Stimulated activated naive CD4-positive, alpha-beta T cell treated with Interleukin-2 at 50 U/mL for 16 hours (primary cell): ENCODE results near the gene HK1.

Experiments used
- DNase-seq: peaks from one replicate; lab custom pipeline; 2025; lab: John Stamatoyannopoulos, UW

Gene HK1

GRCh38 chr10:69348816-69349541, 70.7 kb downstream of the HK1 start:
- no peak for DNase-seq

- DNase-seq: no peak
These were observed 71.2 kb downstream of the HK1 start for GRCh38 chr10:69349542-69349888.

- no peak for DNase-seq
These were observed 73.3 kb downstream of the HK1 start for GRCh38 chr10:69351589-69351988.

- DNase-seq: no peak
These were observed 74.4 kb downstream of the HK1 start for GRCh38 chr10:69352569-69353264.

- DNase-seq: no peak
These were observed 75.8 kb downstream of the HK1 start for GRCh38 chr10:69353977-69354635.

- no peak for DNase-seq
These were observed 77.9 kb downstream of the HK1 start for GRCh38 chr10:69356187-69356586.

- no peak for DNase-seq
These were observed 80.0 kb downstream of the HK1 start for GRCh38 chr10:69358148-69358795.

GRCh38 chr10:69359148-69359547, 80.9 kb downstream of the HK1 start:
- DNase-seq: no peak

- no peak for DNase-seq
These were observed 81.3 kb downstream of the HK1 start for GRCh38 chr10:69359594-69359993.

GRCh38 chr10:69360485-69361302, 82.4 kb downstream of the HK1 start:
- DNase-seq: no peak

GRCh38 chr10:69361303-69361614, 83.0 kb downstream of the HK1 start:
- DNase-seq: no peak

- no peak for DNase-seq
These were observed 84.2 kb downstream of the HK1 start for GRCh38 chr10:69362471-69362954.

GRCh38 chr10:69363666-69364065, 85.4 kb downstream of the HK1 start:
- no peak for DNase-seq

GRCh38 chr10:69364232-69364940, 86.1 kb downstream of the HK1 start:
- DNase-seq: no peak

GRCh38 chr10:69366738-69367137, 88.4 kb downstream of the HK1 start:
- no peak for DNase-seq

- no peak for DNase-seq
These were observed 89.2 kb downstream of the HK1 start for GRCh38 chr10:69367469-69367868.

- no peak for DNase-seq
These were observed 94.1 kb downstream of the HK1 start for GRCh38 chr10:69372126-69372980.

GRCh38 chr10:69374242-69374641, 95.9 kb downstream of the HK1 start:
- DNase-seq: no peak

GRCh38 chr10:69374931-69375306, 96.6 kb downstream of the HK1 start:
- DNase-seq: no peak
